BJ (cell line): ENCODE measurements around the gene ERGIC2. TPM values are rescaled to one million over a fixed set of nuclear protein-coding genes. Genes with fewer than 3 reads are reported as not detected.

Experiments used
- CTCF ChIA-PET: fragments of 350-600 bp; formaldehyde crosslinking; extraction: SDS; loops from one replicate; lab custom pipeline; 2021; ENCODE audit warnings: antibody characterized with exemption, inconsistent platforms; lab: Yijun Ruan, JAX
- POLR2A ChIA-PET: fragments of 300-600 bp; sonication (Branson Sonifier 250); formaldehyde crosslinking; extraction: SDS; loops from one replicate; lab custom pipeline; 2021; ENCODE audit warnings: antibody characterized with exemption; lab: Charles Lee
- DNase-seq: peaks from one replicate; pipeline ENCODE4 v3.0.0-alpha.2; 2011; ENCODE audit warnings: low read depth
- H3K27me3 ChIP-seq: 2 replicates; pipeline ENCODE4 v1.6.0; 2011; ENCODE audit warnings: low read length; ENCODE audit not compliant: control insufficient read depth, insufficient read depth
- H3K36me3 ChIP-seq: 2 replicates; pipeline ENCODE4 v1.5.1; 2011; ENCODE audit warnings: low read length; ENCODE audit not compliant: control insufficient read depth, insufficient read depth
- H3K4me3 ChIP-seq: 2 replicates; pipeline ENCODE4 v1.5.1; 2011; ENCODE audit warnings: low read depth, mild to moderate bottlenecking, control low read depth, low read length
- polyA plus RNA-seq: library from polyadenylated mRNA; depleted of rRNA; stranded (reverse); fragments of >200 nt; gene quantifications from 2 replicates; pipeline ENCODE4 v1.2.3, GENCODE V29; 2011
- TF ChIP-seq, protein P1 (sequence below): IDR thresholded peaks from 2 replicates; pipeline ENCODE4 v1.5.1; 2011; ENCODE audit warnings: low read depth, mild to moderate bottlenecking, control low read depth, inconsistent platforms, low read length, moderate library complexity; ENCODE audit not compliant: insufficient read depth

The ERGIC2 gene
- polyA plus RNA-seq, 1 experiment: 16.9 TPM

- Histone ChIP-seq H3K36me3 (0 out of 2 replicates have a peak, but pooled peaks cover 1% of the 10 kb centered on the region), H3K4me3 (no peak overlapping the region), H3K27me3 (no peaks in the 10 kb centered on the region)
- CTCF ChIA-PET: interaction anchor here (1.2 to 1.4 kb wide), 2 partner anchors 8 to 1361 kb away, joined by 3 to 5 read pairs; partner anchors contain the start of gene IPO8
- no peak for DNase-seq
- TF ChIP-seq, protein P1, sequence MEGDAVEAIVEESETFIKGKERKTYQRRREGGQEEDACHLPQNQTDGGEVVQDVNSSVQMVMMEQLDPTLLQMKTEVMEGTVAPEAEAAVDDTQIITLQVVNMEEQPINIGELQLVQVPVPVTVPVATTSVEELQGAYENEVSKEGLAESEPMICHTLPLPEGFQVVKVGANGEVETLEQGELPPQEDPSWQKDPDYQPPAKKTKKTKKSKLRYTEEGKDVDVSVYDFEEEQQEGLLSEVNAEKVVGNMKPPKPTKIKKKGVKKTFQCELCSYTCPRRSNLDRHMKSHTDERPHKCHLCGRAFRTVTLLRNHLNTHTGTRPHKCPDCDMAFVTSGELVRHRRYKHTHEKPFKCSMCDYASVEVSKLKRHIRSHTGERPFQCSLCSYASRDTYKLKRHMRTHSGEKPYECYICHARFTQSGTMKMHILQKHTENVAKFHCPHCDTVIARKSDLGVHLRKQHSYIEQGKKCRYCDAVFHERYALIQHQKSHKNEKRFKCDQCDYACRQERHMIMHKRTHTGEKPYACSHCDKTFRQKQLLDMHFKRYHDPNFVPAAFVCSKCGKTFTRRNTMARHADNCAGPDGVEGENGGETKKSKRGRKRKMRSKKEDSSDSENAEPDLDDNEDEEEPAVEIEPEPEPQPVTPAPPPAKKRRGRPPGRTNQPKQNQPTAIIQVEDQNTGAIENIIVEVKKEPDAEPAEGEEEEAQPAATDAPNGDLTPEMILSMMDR: no peak
- POLR2A ChIA-PET: no interaction called here
Measured at GRCh38 chr12:29334937-29335336, 46.0 kb downstream of the ERGIC2 start.

GRCh38 chr12:29333178-29333577, 47.8 kb downstream of the ERGIC2 start:
- H3K27me3 ChIP-seq: no peaks in the 10 kb centered on the region
- POLR2A ChIA-PET: no interaction called here
- CTCF ChIA-PET: interaction anchor here (1.0 kb wide), 1 partner anchor 103 kb away, joined by 3 read pairs; no protein-coding TSS in a partner anchor
- H3K4me3 ChIP-seq: no peak overlapping the region
- no peaks in the 10 kb centered on the region for H3K36me3 ChIP-seq
- TF ChIP-seq, protein P1: no peak
- peak; percentile 61 for DNase-seq

GRCh38 chr12:29329411-29329810, 51.6 kb downstream of the ERGIC2 start:
- no peak for DNase-seq
- TF ChIP-seq, protein P1: no peak
- H3K4me3 ChIP-seq: no peak overlapping the region
- no peaks in the 10 kb centered on the region for H3K36me3 ChIP-seq
- no peaks in the 10 kb centered on the region for H3K27me3 ChIP-seq
- CTCF ChIA-PET: interaction anchor here (0.6 to 0.8 kb wide), 2 partner anchors 10 to 1107 kb away, joined by 3 to 4 read pairs; no protein-coding TSS in a partner anchor
- POLR2A ChIA-PET: interaction anchor here (0.7 kb wide), 1 partner anchor 53 kb away, joined by 5 read pairs; no protein-coding TSS in a partner anchor

GRCh38 chr12:29322157-29322556, 58.8 kb downstream of the ERGIC2 start:
- POLR2A ChIA-PET: no interaction called here
- CTCF ChIA-PET: interaction anchor here (1.0 kb wide), 1 partner anchor 14 kb away, joined by 3 read pairs; no protein-coding TSS in a partner anchor
- H3K36me3 ChIP-seq: no peaks in the 10 kb centered on the region
- TF ChIP-seq, protein P1: no peak
- no peaks in the 10 kb centered on the region for H3K27me3 ChIP-seq
- H3K4me3 ChIP-seq: no peak overlapping the region
- DNase-seq: no peak

DNA sequence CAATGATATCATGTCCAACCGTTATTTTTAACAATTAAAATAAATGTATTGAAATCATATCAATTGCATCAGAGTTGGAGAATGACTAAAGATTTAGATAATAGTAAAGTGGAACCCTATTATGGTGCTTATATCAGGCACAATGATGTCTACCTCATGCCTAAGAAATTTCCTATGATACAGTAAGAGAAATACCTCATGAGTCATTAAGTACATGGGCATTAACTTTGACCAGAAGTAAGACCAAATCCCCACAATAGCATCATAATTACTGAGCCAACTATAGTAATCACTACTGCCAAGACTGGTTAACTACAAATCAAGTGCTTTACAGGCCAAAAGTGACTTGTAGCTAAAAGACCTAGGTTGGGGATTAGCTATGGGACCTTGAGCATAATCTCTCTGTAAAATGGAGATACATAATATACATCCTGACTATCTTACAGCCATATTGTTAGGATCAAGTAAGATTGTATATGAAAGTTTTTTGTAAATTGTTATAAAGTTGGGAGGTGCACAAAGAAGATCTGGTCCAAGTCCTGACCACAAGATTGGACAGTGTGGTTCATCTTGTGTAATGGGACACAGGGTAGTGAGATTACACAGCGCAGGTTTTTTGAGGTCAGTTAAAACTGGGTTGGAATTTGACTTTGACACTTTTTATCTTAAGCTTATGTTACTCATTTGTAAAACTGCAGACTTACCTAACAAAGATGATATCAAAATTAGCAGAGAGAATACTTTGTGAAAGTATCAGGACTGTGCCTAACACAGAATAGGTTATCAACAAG, 60.5 kb downstream of the ERGIC2 start:
- TF ChIP-seq, protein P1: no peak
- ChIA-PET POLR2A (interaction anchor here (0.7 kb wide), 1 partner anchor 958 kb away, joined by 6 read pairs; no protein-coding TSS in a partner anchor), CTCF (interaction anchor here (1.0 to 1.3 kb wide), 3 partner anchors 12 to 233 kb away, joined by 4 to 7 read pairs (median 5); no protein-coding TSS in a partner anchor)
- DNase-seq: peak; percentile 51
- Histone ChIP-seq H3K4me3 (no peak overlapping the region), H3K36me3 (no peaks in the 10 kb centered on the region), H3K27me3 (no peaks in the 10 kb centered on the region)
